Stomach (tissue), 4 donors: ENCODE measurements around the gene MRPS12.

Experiments
- EP300 ChIP-seq: sonication (generic); formaldehyde crosslinking; IDR thresholded peaks from one replicate; pipeline ENCODE4 v1.6.1; 2017; ENCODE audit warnings: antibody characterized with exemption
- POLR2A ChIP-seq, 4 donors: fragments of 450-650 bp; IDR thresholded peaks; one replicate each; pipeline ENCODE4 v1.6.1; 2016; ENCODE audit warnings: antibody characterized with exemption in 4 of 4, control low read depth in 2 of 4, mild to moderate bottlenecking in 1 of 4, moderate library complexity in 1 of 4
- POLR2AphosphoS5 ChIP-seq, 3 donors: sonication (generic); formaldehyde crosslinking; IDR thresholded peaks; one replicate each; pipeline ENCODE4 v1.6.1; 2016; ENCODE audit warnings: antibody characterized with exemption in 3 of 3
- TF ChIP-seq, protein P1 (sequence below), 7 experiments: fragments of 450-650 bp in 4 of 7; fragments of 200-600 bp in 3 of 7; sonication (generic) in 3 of 7; IDR thresholded peaks; one replicate each; pipeline ENCODE4 v1.5.1; 2016 to 2019; ENCODE audit warnings: antibody characterized with exemption in 7 of 7, control low read depth in 2 of 7, mild to moderate bottlenecking in 1 of 7

DNA sequence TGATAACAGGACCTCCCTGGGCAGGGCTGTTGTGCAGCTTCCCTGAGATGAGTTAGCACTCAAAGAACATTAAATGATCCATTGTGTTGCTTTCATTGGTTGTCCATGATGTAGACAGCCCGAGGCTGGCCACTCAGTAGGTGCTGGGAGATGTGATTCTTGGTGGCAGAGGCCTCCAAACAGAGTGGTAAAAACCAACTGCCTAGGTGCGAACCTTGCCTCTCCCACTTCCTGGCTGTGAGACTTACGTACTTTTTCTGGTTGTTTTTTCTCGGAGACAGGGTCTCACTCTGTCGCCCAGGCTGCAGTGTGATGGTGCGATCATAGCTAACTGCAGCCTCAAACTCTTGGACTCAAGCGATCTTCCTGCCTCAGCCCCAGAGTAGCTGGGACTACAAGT lies 6.4 kb upstream of the MRPS12 start:
- TF ChIP-seq POLR2AphosphoS5 (IDR thresholded peaks at IDR 0.05) (no peak), POLR2A (IDR thresholded peaks at IDR 0.05) (no peak), EP300 (no peak)
- TF ChIP-seq, protein P1, sequence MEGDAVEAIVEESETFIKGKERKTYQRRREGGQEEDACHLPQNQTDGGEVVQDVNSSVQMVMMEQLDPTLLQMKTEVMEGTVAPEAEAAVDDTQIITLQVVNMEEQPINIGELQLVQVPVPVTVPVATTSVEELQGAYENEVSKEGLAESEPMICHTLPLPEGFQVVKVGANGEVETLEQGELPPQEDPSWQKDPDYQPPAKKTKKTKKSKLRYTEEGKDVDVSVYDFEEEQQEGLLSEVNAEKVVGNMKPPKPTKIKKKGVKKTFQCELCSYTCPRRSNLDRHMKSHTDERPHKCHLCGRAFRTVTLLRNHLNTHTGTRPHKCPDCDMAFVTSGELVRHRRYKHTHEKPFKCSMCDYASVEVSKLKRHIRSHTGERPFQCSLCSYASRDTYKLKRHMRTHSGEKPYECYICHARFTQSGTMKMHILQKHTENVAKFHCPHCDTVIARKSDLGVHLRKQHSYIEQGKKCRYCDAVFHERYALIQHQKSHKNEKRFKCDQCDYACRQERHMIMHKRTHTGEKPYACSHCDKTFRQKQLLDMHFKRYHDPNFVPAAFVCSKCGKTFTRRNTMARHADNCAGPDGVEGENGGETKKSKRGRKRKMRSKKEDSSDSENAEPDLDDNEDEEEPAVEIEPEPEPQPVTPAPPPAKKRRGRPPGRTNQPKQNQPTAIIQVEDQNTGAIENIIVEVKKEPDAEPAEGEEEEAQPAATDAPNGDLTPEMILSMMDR (IDR thresholded peaks at IDR 0.05): no peak
